Transverse colon (tissue), 4 donors: ENCODE data around the gene SCAPER. TPM values are rescaled to one million over a fixed set of nuclear protein-coding genes. Genes with fewer than 3 reads are reported as not detected.

ENCODE experiments used
- DNase-seq: peaks from one replicate; pipeline ENCODE4 v3.0.0-alpha.2; 2019
- H3K27ac ChIP-seq, 4 donors: fragments of 200-600 bp; sonication (generic); 2 replicates each; pipeline ENCODE4 v1.5.1; 2016 to 2018; ENCODE audit warnings: inconsistent platforms in 4 of 4
- H3K27me3 ChIP-seq: fragments of 200-600 bp; sonication (generic); 2 replicates; pipeline ENCODE4 v1.5.1; 2017; ENCODE audit warnings: inconsistent platforms
- H3K36me3 ChIP-seq, 4 donors: fragments of 200-600 bp; sonication (generic); 2 replicates each; pipeline ENCODE4 v1.5.1; 2017 to 2019; ENCODE audit warnings: inconsistent platforms in 4 of 4
- H3K4me1 ChIP-seq, 4 donors: fragments of 200-600 bp; sonication (generic); 2 replicates each; pipeline ENCODE4 v1.5.1; 2017 to 2020; ENCODE audit warnings: inconsistent platforms in 4 of 4
- H3K4me3 ChIP-seq, 4 donors: fragments of 200-600 bp; sonication (generic); 1 replicate in 1 of 4; 2 replicates in 3 of 4; pipeline versions ENCODE4 v1.5.1 to v1.6.1; 2017 to 2019; ENCODE audit warnings: inconsistent platforms in 4 of 4
- H3K9me3 ChIP-seq, 2 donors: fragments of 200-600 bp; sonication (generic); 2 replicates each; pipeline ENCODE4 v1.5.1; 2017 to 2019; ENCODE audit warnings: inconsistent platforms in 2 of 2
- EP300 ChIP-seq: sonication (generic); formaldehyde crosslinking; IDR thresholded peaks from one replicate; pipeline ENCODE4 v1.6.1; 2017; ENCODE audit warnings: antibody characterized with exemption, low read depth
- POLR2A ChIP-seq: fragments of 450-650 bp; IDR thresholded peaks from one replicate; pipeline ENCODE4 v1.6.1; 2016; ENCODE audit warnings: antibody characterized with exemption, mild to moderate bottlenecking, moderate library complexity
- POLR2AphosphoS5 ChIP-seq, 3 donors: sonication (generic); formaldehyde crosslinking; IDR thresholded peaks; one replicate each; pipeline ENCODE4 v1.6.1; 2016; ENCODE audit warnings: antibody characterized with exemption in 3 of 3
- WGBS, 2 donors: methylation state at CpG; one replicate each; pipeline ENCODE4 v1.1.5; 2018; ENCODE audit warnings: low coverage in 1 of 2; 5-methylcytosine and 5-hydroxymethylcytosine counted together
- in situ Hi-C, 4 donors: fragments of 200-750 bp; cut with MboI; loops; one replicate each; pipeline versions ENCODE4 v1.15.0 to v1.15.1; 2017; ENCODE audit warnings: low sequenced_read_pairs in 3 of 4, low pct_ligation_motif_present in 1 of 4, low pct_unique_long_range_greater_than_20kb in 1 of 4
- intact Hi-C: fragments of 100-400 bp; cut with DNase I; formaldehyde crosslinking; loops from one replicate; pipeline ENCODE4 v1.15.1; 2023; ENCODE audit warnings: low total_unique reads
- total RNA-seq, 4 donors: library from RNA; depleted of rRNA; stranded (reverse); fragments of >200 nt; gene quantifications; one replicate each; pipeline ENCODE4 v1.1.0, GENCODE V29; 2016
- TF ChIP-seq, protein P1 (sequence below), 5 experiments: fragments of 200-600 bp in 3 of 5; fragments of 450-650 bp in 2 of 5; sonication (generic) in 3 of 5; IDR thresholded peaks; 1 replicate in 2 of 5; 2 replicates in 3 of 5; pipeline ENCODE4 v1.5.1; 2016 to 2017; ENCODE audit warnings: antibody characterized with exemption in 5 of 5, inconsistent platforms in 3 of 5, mild to moderate bottlenecking in 2 of 5, moderate library complexity in 1 of 5

SCAPER gene
- total RNA-seq, 4 donors from 2014 or later: 31.8 to 121 (median 48.7) TPM

GRCh38 chr15:76391847-76392246, 513.3 kb downstream of the SCAPER start:
- no peak overlapping the region for H3K27ac ChIP-seq
- no peaks in the 10 kb centered on the region for H3K27me3 ChIP-seq
- TF ChIP-seq EP300 (no peak), POLR2A (no peak), POLR2AphosphoS5 (IDR thresholded peaks at IDR 0.05) (no peak)
- TF ChIP-seq, protein P1, sequence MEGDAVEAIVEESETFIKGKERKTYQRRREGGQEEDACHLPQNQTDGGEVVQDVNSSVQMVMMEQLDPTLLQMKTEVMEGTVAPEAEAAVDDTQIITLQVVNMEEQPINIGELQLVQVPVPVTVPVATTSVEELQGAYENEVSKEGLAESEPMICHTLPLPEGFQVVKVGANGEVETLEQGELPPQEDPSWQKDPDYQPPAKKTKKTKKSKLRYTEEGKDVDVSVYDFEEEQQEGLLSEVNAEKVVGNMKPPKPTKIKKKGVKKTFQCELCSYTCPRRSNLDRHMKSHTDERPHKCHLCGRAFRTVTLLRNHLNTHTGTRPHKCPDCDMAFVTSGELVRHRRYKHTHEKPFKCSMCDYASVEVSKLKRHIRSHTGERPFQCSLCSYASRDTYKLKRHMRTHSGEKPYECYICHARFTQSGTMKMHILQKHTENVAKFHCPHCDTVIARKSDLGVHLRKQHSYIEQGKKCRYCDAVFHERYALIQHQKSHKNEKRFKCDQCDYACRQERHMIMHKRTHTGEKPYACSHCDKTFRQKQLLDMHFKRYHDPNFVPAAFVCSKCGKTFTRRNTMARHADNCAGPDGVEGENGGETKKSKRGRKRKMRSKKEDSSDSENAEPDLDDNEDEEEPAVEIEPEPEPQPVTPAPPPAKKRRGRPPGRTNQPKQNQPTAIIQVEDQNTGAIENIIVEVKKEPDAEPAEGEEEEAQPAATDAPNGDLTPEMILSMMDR (IDR thresholded peaks at IDR 0.05): no peak
- no peak overlapping the region for H3K4me3 ChIP-seq
- in situ Hi-C loops (no loop called here), intact Hi-C loops (no loop called here)
- no peak for DNase-seq
- H3K9me3 ChIP-seq: no peaks in the 10 kb centered on the region
- H3K36me3 ChIP-seq: no peaks in the 10 kb centered on the region
- no peaks in the 10 kb centered on the region for H3K4me1 ChIP-seq

GRCh38 chr15:76391309-76391708, 513.8 kb downstream of the SCAPER start:
- H3K36me3 ChIP-seq: no peaks in the 10 kb centered on the region
- 93 to 100% methylated on average over 2 to 3 of the region's 3 CpGs for WGBS, 2 donors
- no peaks in the 10 kb centered on the region for H3K27me3 ChIP-seq
- in situ Hi-C loops: no loop called here
- H3K4me3 ChIP-seq: no peak overlapping the region
- H3K27ac ChIP-seq: no peak overlapping the region
- intact Hi-C loops: no loop called here
- no peaks in the 10 kb centered on the region for H3K9me3 ChIP-seq
- no peaks in the 10 kb centered on the region for H3K4me1 ChIP-seq
- TF ChIP-seq POLR2AphosphoS5 (IDR thresholded peaks at IDR 0.05) (no peak), POLR2A (no peak), EP300 (no peak)
- TF ChIP-seq, protein P1 (IDR thresholded peaks at IDR 0.05): no peak
- DNase-seq: no peak

- Histone ChIP-seq H3K9me3 (no peaks in the 10 kb centered on the region), H3K27me3 (no peaks in the 10 kb centered on the region), H3K4me3 (no peak overlapping the region), H3K36me3 (no peaks in the 10 kb centered on the region), H3K4me1 (no peaks in the 10 kb centered on the region), H3K27ac (no peak overlapping the region)
- in situ Hi-C loops: no loop called here
- TF ChIP-seq POLR2AphosphoS5 (IDR thresholded peaks at IDR 0.05) (no peak), EP300 (no peak), POLR2A (no peak)
- TF ChIP-seq, protein P1 (IDR thresholded peaks at IDR 0.05): no peak
- no peak for DNase-seq
- intact Hi-C loops: no loop called here
Measured at GRCh38 chr15:76390571-76390970, 514.6 kb downstream of the SCAPER start.

DNA sequence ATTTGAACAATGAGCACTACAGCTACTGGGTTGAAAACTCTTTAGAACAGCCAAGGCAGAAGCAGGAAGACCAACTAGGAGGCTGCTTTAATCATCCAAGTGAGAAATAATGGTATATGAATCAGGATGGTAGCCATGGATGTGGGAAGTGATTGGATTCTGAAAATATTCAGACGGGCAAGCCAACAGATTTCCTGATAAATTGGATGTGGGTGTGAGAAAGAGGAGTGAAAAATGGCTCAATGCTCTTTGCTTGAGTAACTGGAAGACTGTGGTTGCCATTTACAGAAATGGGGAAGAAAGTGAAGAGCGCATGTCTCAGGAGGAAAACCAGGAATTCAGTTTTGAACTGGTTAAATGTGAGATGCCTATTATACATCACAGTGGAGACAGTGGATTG, 518.2 kb downstream of the SCAPER start:
- no peaks in the 10 kb centered on the region for H3K4me1 ChIP-seq
- no peak overlapping the region for H3K27ac ChIP-seq
- no peak overlapping the region for H3K4me3 ChIP-seq
- H3K9me3 ChIP-seq: no peaks in the 10 kb centered on the region
- intact Hi-C loops: no loop called here
- H3K36me3 ChIP-seq: no peaks in the 10 kb centered on the region
- no peaks in the 10 kb centered on the region for H3K27me3 ChIP-seq
- DNase-seq: no peak
- WGBS, 2 donors: 92 to 98% methylated on average over 2 of the region's 2 CpGs
- TF ChIP-seq POLR2AphosphoS5 (IDR thresholded peaks at IDR 0.05) (no peak), EP300 (no peak), POLR2A (no peak)
- TF ChIP-seq, protein P1 (IDR thresholded peaks at IDR 0.05): no peak
- in situ Hi-C loops: no loop called here
